ENCODE results near the gene L3MBTL1. TPM values are rescaled to one million over a fixed set of nuclear protein-coding genes. Genes with fewer than 3 reads are reported as not detected.

Gene L3MBTL1
- total and polyA plus RNA-seq, 2 donors (not counting 3 experiments of a cell fraction or from before 2014, with no cell fraction given) = 5.2 to 8.2 TPM

- H3K9me1 ChIP-seq (replicated peaks; ENCODE audit: control insufficient read depth, extremely low read depth, insufficient read depth, low read length) = no peaks in the 10 kb centered on the region
- CTCF ChIA-PET = no interaction called here
- no TSS peak for BruUV-seq (replicated peaks)
- no peak overlapping the region for H3K27ac ChIP-seq (ENCODE audit: insufficient read depth, low read depth, low read length)
- no peaks in the 10 kb centered on the region for H3K79me2 ChIP-seq (ENCODE audit: control insufficient read depth, insufficient read depth, low read length)
- H4K20me1 ChIP-seq (replicated peaks; ENCODE audit: control insufficient read depth, extremely low read depth, insufficient read depth, low read length) = no peaks in the 10 kb centered on the region
- TF ChIP-seq FOS (IDR thresholded peaks at IDR 0.05; ENCODE audit: borderline replicate concordance, insufficient read depth, low read length) = no peak
- TF ChIP-seq JUN (IDR thresholded peaks at IDR 0.05; ENCODE audit: borderline replicate concordance, insufficient read depth, insufficient read length, low read depth) = no peak
- no peak for TF ChIP-seq EZH2 (IDR thresholded peaks at IDR 0.05; ENCODE audit: borderline replicate concordance, low read depth, low read length, severe bottlenecking)
- TF ChIP-seq, protein P1, sequence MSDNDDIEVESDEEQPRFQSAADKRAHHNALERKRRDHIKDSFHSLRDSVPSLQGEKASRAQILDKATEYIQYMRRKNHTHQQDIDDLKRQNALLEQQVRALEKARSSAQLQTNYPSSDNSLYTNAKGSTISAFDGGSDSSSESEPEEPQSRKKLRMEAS (IDR thresholded peaks at IDR 0.05; ENCODE audit: insufficient read depth, insufficient read length) = no peak
- no peak for TF ChIP-seq POLR2AphosphoS5 (IDR thresholded peaks at IDR 0.05; ENCODE audit: insufficient read depth, low read depth, low read length)
- TF ChIP-seq MYC (IDR thresholded peaks at IDR 0.05; ENCODE audit: low read depth, low read length) = no peak
- TF ChIP-seq POLR2A (IDR thresholded peaks at IDR 0.05; ENCODE audit: low read depth, low read length) = no peak
- no peak for TF ChIP-seq CTCF (IDR thresholded peaks at IDR 0.05; ENCODE audit: extremely low read depth in 1 of 2, insufficient read depth in 1 of 2, low read depth in 1 of 2, low read length in 2 of 2)
- TF ChIP-seq GATA2 (IDR thresholded peaks at IDR 0.05; ENCODE audit: insufficient read depth, insufficient read length, low read depth, low read length) = no peak
- no peaks in the 10 kb centered on the region for H3K27me3 ChIP-seq (ENCODE audit: control insufficient read depth in 2 of 2, insufficient read depth in 2 of 2, low read length in 2 of 2)
- no peaks in the 10 kb centered on the region for H3K4me1 ChIP-seq (ENCODE audit: control insufficient read depth, extremely low read depth, insufficient read depth, low read length)
- H3K4me2 ChIP-seq (ENCODE audit: insufficient read depth, low read length) = no peak overlapping the region
- no peaks in the 10 kb centered on the region for H3K9me3 ChIP-seq (replicated peaks; ENCODE audit: control insufficient read depth, insufficient read depth, low read length)
- DNase-seq (ENCODE audit: low read depth, low spot score) (no peak), FAIRE-seq (no peak)
- H3K9ac ChIP-seq (replicated peaks; ENCODE audit: extremely low read depth, insufficient read depth, low read length) = no peak overlapping the region
- no peak overlapping the region for H3K4me3 ChIP-seq (replicated peaks in 1 of 3; ENCODE audit: insufficient read depth in 1 of 3, low read depth in 1 of 3, low read length in 3 of 3)
- H2AFZ ChIP-seq (ENCODE audit: low read depth, low read length) = no peak overlapping the region
- no peaks in the 10 kb centered on the region for H3K36me3 ChIP-seq (ENCODE audit: control insufficient read depth in 2 of 2, extremely low read depth in 1 of 2, insufficient read depth in 2 of 2, low read length in 2 of 2)
- intact Hi-C loops (cut with micrococcal nuclease) = no loop called here
- dilution Hi-C loops (cut with MboI; ENCODE audit: extremely low pct_ligation_motif_present, low sequenced_read_pairs) = no loop called here
- POLR2A ChIA-PET = no interaction called here
Observed at GRCh38 chr20:43564455-43564854, 57.0 kb downstream of the L3MBTL1 start.
